ENCODE measurements around the gene CSRP2.

CSRP2 gene

GRCh38 chr12:76890151-76891143 is 11.6 kb upstream of the CSRP2 start:
- DNase-seq: no peak

- DNase-seq: no peak
These were observed 10.0 kb upstream of the CSRP2 start for GRCh38 chr12:76888775-76889174.

DNA sequence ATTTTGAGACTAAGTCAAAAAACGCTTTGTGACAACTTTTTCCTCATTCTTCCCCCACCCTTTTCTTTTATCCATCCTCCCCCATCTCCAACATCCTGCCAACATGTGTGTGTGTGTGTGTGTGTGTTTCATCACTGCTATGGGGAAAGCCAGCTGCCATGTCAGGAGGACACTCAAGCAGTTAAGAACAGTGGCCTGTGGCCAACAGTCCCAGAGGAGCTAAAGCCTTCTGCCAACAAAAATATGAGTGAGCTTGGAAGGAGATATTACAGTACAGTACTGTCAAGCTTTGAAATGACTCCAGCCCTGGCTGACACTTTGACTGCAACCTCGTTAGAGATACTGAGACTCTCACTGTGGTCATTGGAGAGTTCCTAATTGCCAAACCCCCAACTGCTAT is 5.0 kb upstream of the CSRP2 start:
- no peak for DNase-seq

DNA sequence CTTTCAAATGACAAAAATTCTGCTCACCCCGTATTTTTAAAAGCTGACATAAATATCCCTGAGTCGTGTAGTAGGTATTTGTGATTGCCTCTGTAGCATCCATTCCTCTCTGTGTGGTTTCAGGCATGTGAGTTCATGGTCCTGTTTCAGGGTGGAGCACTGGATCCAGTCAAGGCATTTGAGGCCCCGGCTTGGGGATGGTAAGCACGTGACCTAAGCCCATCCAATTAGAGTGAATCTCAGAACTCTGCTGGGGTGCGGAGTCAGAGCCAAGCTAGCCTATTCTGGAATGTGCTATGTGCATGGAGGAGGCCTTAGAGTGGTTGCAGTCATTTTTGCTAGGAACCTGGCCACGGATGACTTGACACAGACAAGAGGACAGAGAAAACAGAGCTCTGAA is 4.3 kb upstream of the CSRP2 start:
- DNase-seq: no peak

GRCh38 chr12:76882367-76882766 is 3.5 kb upstream of the CSRP2 start:
- DNase-seq: no peak

GRCh38 chr12:76881142-76881541 is 2.3 kb upstream of the CSRP2 start:
- DNase-seq: no peak

DNA sequence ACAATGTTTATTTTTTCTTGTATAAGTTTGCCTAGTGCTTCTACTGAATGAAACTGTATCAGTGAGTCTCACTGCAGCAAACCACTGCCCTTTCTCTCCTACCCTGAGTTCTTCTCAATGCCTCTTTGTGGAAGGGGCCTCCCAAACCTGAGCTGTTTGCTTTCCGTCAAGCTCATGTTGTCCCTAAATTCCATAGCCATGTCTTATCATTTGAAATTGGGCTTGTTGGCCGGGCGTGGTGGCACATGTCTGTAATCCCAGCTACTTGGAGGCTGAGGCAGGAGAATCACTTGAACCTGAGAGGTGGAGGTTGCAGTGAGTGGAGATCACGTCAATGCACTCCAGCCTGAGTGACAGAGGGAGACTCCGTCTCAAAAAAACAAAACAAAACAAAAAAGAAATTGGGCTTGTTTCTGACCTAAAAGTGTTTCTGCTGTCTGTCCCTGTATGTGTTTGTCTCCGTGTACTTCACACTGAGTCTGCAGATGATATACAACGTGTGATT is 1.8 kb upstream of the CSRP2 start:
- DNase-seq: no peak

- DNase-seq: no peak
These were observed 1.1 kb upstream of the CSRP2 start for GRCh38 chr12:76879710-76880518.

GRCh38 chr12:76878099-76878898 is 520 bp downstream of the CSRP2 start:
- no peak for DNase-seq

DNA sequence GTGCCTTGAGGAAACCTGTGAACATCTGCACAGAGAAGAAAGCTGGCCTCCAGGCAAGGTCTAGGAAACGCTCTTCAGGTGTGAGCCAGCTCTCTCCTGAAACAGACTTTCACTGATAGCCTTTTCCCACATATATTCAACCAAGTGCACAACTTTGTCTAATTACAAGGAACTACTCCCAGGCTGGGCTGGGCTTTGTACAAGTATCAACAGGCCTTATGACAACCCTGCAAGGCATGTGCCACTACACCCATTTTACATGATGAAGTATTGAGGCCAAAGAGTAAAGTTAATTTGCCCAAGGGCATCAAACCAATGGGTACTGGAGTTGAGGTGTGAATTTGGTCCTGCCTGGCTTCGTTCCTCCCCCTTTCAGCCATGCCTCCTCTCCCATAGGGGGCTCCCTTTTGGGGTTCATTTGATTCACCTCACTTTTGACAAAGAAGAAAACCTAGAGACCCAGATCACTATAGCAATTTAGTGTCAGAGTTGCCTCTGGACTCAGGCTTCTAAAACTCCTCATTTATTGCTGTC is 2.1 kb downstream of the CSRP2 start:
- DNase-seq: no peak

GRCh38 chr12:76874491-76875190 is 4.2 kb downstream of the CSRP2 start:
- DNase-seq: no peak

- DNase-seq: no peak
These were observed 4.8 kb downstream of the CSRP2 start for GRCh38 chr12:76874027-76874426.

- no peak for DNase-seq
These were observed 6.4 kb downstream of the CSRP2 start for GRCh38 chr12:76872415-76872814.

GRCh38 chr12:76871742-76872141 is 7.1 kb downstream of the CSRP2 start:
- DNase-seq: no peak

DNA sequence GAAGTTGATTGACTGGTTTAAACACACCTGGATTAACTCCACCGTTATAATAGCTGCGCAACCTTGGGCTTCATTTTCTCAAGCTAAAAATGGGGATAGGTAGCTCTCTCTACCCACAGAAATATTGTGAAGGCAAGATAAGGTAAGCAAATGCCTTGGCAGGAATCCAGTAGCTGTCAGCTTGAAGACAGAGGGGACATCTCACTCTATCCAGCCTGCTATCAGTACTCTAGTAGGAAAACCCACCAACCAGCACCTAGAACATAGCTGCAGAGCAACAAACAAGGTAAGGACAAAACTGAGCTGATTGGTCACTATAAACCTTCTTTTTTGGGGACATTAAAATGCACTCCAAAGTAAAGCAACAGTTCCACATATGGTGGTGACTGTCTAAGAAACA is 7.7 kb downstream of the CSRP2 start:
- no peak for DNase-seq

DNA sequence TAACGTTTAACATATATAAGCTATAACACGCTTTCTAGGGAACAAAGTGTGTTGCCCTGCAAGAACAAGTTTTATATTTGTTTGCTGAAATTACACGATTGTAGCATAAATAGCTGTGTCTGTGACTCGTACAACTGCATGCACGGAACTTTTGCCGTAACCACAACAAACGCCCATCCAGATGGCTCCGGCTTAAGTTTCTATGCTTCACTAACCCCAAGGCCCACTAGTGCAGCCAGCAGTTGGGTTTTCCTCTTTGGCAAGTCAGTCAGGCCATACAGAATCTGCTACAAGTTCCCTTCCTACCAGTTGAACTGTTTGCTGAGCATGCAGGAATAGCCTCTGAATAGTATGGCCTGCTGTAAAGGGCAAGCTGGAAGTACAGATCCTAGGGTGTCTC is 12.1 kb downstream of the CSRP2 start:
- DNase-seq: no peak

DNA sequence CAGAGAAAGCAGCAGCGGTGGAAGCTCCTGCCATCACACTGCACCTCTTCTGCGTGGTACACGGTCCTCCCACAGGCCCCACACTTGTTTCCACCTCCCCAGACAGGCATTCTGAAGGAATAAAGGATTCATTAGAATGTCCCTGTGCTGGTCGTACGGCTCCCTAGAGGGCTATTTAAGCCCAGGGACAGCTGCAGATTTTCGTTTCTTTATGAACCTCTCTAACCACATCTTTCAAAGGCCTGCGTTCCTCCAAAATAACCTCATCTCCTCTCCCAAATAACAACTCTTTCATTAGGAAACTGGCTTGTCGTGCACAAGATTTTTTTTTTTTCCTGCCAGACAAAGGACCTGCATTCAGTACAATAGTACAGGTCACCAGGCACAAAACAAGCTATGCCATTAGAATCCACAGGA is 12.7 kb downstream of the CSRP2 start:
- no peak for DNase-seq

DNA sequence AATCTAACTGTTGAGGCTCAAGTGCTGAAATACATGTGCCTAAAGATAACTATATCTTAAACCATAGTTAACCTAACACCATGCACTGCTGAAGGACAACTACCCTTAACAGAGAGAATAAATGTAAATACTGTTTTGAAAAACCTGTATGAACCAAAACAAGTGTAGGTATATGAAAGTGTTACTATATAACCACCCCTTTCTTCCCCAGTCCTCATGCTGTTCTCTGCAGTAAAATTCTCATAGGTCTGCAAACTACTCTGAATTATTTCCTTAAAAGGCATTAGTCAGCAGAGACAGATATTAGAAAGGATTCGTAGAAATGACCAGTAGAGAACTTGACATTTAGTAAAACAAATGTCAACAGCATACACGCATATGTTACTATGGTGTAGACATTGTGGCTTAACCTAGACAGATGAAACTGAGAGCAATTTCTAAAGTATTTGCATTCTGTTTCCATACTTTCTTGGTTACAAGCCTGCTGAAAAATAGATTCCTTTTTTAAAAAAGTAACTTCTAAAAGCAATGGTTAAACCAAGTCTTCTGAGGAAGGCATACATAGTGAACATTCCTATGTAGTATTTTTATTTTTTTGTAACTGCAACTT is 13.9 kb downstream of the CSRP2 start:
- no peak for DNase-seq

GRCh38 chr12:76863837-76864236 is 15.0 kb downstream of the CSRP2 start:
- DNase-seq: no peak

GRCh38 chr12:76863005-76863670 is 15.7 kb downstream of the CSRP2 start:
- DNase-seq: no peak

DNA sequence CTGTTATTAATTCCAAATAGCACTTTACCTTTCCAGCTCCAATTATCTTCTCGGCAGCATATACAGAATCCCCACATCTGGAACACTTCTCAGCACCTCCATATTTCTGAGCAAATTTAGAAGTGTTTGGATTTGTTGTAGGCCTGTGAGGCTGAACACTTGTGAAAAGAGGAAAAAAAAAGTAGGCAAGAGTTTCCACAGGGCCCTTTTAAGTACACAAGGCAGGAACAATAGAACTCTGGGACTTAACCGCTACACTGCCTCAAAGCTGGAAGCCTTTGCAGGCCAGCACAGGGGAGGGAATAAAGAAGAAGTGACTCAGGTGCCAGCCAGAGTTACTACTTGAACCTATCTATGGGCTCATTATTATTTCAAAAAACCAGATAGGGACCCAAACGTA is 18.6 kb downstream of the CSRP2 start:
- no peak for DNase-seq
